K562 (cell line): Measurements from ENCODE around the gene TGFBR3L. TPM values are rescaled to one million over a fixed set of nuclear protein-coding genes. Genes with fewer than 3 reads are reported as not detected.
A peak's percentile ranks its signal among the peaks of the same experiment; 100 is the strongest.

ENCODE experiments used
- ARID2 ChIP-seq: fragments of 450-650 bp; IDR thresholded peaks from 2 replicates; pipeline ENCODE4 v1.6.1; 2017; ENCODE audit warnings: antibody characterized with exemption, mild to moderate bottlenecking
- JUND ChIP-seq, 2 experiments: IDR thresholded peaks; 2 replicates in 1 of 2; 3 replicates in 1 of 2; pipeline ENCODE4 v1.6.1; 2011; ENCODE audit warnings: borderline replicate concordance in 2 of 2, low read depth in 2 of 2, low read length in 2 of 2, improper control_type of control experiment in 1 of 2, missing biosample characterization in 1 of 2, missing genetic modification characterization in 1 of 2, missing genetic modification reagents in 1 of 2
- LEF1 ChIP-seq: fragments of 450-650 bp; IDR thresholded peaks from 2 replicates; pipeline ENCODE4 v1.6.1; 2016; ENCODE audit warnings: mild to moderate bottlenecking
- NCOA1 ChIP-seq: fragments of 450-650 bp; IDR thresholded peaks from 2 replicates; pipeline ENCODE4 v1.6.1; 2016; ENCODE audit warnings: low read depth
- NFYB ChIP-seq: IDR thresholded peaks from 2 replicates; pipeline ENCODE4 v1.6.1; 2011; ENCODE audit warnings: mild to moderate bottlenecking, moderate library complexity; ENCODE audit not compliant: insufficient read length; ENCODE audit errors: extremely low read depth
- PHF8 ChIP-seq: fragments of 200-600 bp; sonication (generic); IDR thresholded peaks from 2 replicates; pipeline ENCODE4 v1.6.1; 2012; ENCODE audit warnings: mixed run types, mild to moderate bottlenecking, inconsistent platforms, low read length, moderate library complexity, borderline replicate concordance
- POU5F1 ChIP-seq: fragments of 150-350 bp; IDR thresholded peaks from 2 replicates; pipeline ENCODE4 v1.6.1; 2014; ENCODE audit warnings: borderline replicate concordance, low read length, low read depth, mild to moderate bottlenecking; ENCODE audit not compliant: partially characterized antibody
- RCOR1 ChIP-seq, 2 experiments: IDR thresholded peaks; 2 replicates each; pipeline ENCODE4 v1.6.1; 2012; ENCODE audit warnings: low read depth in 2 of 2, low read length in 2 of 2, borderline replicate concordance in 1 of 2, improper control_type of control experiment in 1 of 2
- RFX5 ChIP-seq: IDR thresholded peaks from 2 replicates; pipeline ENCODE4 v1.6.1; 2011; ENCODE audit warnings: low read depth, mild to moderate bottlenecking, improper control_type of control experiment, low read length
- ZBTB5 ChIP-seq: fragments of 450-650 bp; IDR thresholded peaks from 2 replicates; pipeline ENCODE4 v1.6.1; 2017; ENCODE audit warnings: antibody characterized with exemption
- ZFX ChIP-seq: sonication (generic); formaldehyde crosslinking; IDR thresholded peaks from 2 replicates; pipeline ENCODE4 v1.8.0; 2022; ENCODE audit warnings: mild to moderate bottlenecking, missing genetic modification reagents, moderate library complexity
- polyA plus RNA-seq, 8 experiments: library from polyadenylated mRNA; depleted of rRNA in 4 of 8; stranded (reverse) in 5 of 8; unstranded in 3 of 8; fragments of >200 nt; fragmentation: Nextera tagmentation in 2 of 8; fragmentation: Illumina TruSeq in 1 of 8; extraction: Ambion mirVana in 2 of 8; extraction: Trizol in 1 of 8; gene quantifications; 2 replicates each; pipeline versions ENCODE4 v1.2.1 to v1.2.3, GENCODE V29; 2011 to 2014; ENCODE audit warnings: inconsistent platforms in 1 of 8, missing spikeins in 1 of 8
- total RNA-seq, 7 experiments: library from RNA; depleted of rRNA in 6 of 7; stranded (reverse); fragments of >200 nt in 6 of 7; fragmentation: Illumina TruSeq in 2 of 7; extraction: Trizol in 2 of 7; gene quantifications; 2 replicates each; pipeline versions ENCODE4 v1.2.1 to v1.2.3, GENCODE V29; 2011 to 2021; ENCODE audit warnings: low replicate concordance in 1 of 7
- TF ChIP-seq, protein P1 (sequence below): conservative IDR thresholded peaks from 2 replicates; pipeline ENCODE4 v1.6.1; 2011; ENCODE audit warnings: low read depth, mild to moderate bottlenecking, low read length; ENCODE audit not compliant: control insufficient read depth
- TF ChIP-seq, protein P2 (sequence below): fragments of 450-650 bp; formaldehyde crosslinking; IDR thresholded peaks from 2 replicates; pipeline ENCODE4 v1.4.0; 2020; ENCODE audit warnings: mild to moderate bottlenecking, moderate library complexity
- TF ChIP-seq, protein P3 (sequence below): fragments of 450-650 bp; conservative IDR thresholded peaks from 2 replicates; pipeline ENCODE4 v1.6.1; 2016; ENCODE audit warnings: missing genetic modification characterization, low read depth, mild to moderate bottlenecking, control low read depth, missing compliant biosample characterization

Gene TGFBR3L
- total and polyA plus RNA-seq, 9 of the 15 experiments (the other 6 are each of a cell fraction or from before 2014, with no cell fraction given), result not detected

DNA sequence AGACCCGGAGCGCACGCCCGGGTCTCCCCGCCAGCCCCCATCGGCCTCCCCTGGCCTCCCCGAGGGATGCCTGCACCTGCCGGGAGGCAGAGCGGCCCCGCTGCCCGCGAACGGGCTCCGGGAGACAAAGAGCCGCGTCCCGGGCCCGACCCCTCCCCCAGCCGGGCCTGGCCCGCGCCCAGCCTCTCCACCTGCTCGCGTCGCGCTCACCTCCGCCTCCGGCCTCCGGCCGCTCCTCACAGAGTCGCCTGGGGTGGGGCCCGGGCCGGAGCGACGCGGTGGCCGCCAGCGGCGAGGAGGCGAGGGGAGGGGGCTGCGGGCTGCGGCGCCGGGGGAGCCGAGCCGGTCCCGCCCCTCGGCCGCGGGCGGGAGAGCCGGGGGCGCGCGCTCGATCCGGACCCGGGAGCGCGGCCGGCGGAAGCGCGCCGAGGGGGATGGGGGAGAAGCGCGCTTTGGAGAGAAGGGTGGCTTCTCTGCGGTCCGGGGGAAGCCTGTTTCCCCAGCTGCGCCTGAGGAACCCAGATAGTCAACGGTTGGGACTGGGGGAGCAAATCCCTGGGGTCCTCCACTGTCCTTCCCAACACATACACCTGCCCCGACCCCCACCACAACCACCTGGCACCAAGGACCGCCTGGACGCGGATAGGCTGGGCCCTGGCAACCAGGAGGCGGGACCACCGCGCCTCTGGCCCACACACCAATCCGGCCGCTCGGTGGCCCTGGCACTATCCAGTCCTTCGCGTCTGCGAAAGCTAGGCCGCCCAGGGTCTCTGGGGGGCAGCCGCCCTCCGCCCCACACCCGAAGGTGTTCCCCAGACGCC, 40.3 kb upstream of the TGFBR3L start, which contains the start of gene PRR36 (continued):
- TF ChIP-seq JUND (IDR thresholded peaks at IDR 0.05; ENCODE audit: borderline replicate concordance, low read depth, low read length), result no peak
- no peak for TF ChIP-seq JUND (tag; IDR thresholded peaks at IDR 0.05; ENCODE audit: borderline replicate concordance, low read depth, low read length)
- TF ChIP-seq, protein P1, sequence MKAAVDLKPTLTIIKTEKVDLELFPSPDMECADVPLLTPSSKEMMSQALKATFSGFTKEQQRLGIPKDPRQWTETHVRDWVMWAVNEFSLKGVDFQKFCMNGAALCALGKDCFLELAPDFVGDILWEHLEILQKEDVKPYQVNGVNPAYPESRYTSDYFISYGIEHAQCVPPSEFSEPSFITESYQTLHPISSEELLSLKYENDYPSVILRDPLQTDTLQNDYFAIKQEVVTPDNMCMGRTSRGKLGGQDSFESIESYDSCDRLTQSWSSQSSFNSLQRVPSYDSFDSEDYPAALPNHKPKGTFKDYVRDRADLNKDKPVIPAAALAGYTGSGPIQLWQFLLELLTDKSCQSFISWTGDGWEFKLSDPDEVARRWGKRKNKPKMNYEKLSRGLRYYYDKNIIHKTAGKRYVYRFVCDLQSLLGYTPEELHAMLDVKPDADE, result 0 out of 2 replicates have a peak, but pooled peaks have one; percentile 54
- peak; percentile 32; the same call in 1 of the 2 replicates for TF ChIP-seq ZFX
- TF ChIP-seq, protein P2, sequence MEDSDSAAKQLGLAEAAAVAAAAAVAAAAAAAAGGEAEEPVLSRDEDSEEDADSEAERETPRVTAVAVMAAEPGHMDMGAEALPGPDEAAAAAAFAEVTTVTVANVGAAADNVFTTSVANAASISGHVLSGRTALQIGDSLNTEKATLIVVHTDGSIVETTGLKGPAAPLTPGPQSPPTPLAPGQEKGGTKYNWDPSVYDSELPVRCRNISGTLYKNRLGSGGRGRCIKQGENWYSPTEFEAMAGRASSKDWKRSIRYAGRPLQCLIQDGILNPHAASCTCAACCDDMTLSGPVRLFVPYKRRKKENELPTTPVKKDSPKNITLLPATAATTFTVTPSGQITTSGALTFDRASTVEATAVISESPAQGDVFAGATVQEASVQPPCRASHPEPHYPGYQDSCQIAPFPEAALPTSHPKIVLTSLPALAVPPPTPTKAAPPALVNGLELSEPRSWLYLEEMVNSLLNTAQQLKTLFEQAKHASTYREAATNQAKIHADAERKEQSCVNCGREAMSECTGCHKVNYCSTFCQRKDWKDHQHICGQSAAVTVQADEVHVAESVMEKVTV (CRISPR knock-in tag), result no peak
- TF ChIP-seq NCOA1, result no peak
- TF ChIP-seq ZBTB5, result peak; percentile 97
- no peak for TF ChIP-seq LEF1
- no peak for TF ChIP-seq ARID2
- TF ChIP-seq RCOR1 (IDR thresholded peaks at IDR 0.05; ENCODE audit: borderline replicate concordance in 1 of 2, low read depth in 2 of 2, low read length in 2 of 2), result no peak
- TF ChIP-seq NFYB, result peak; percentile 33
- TF ChIP-seq, protein P3, sequence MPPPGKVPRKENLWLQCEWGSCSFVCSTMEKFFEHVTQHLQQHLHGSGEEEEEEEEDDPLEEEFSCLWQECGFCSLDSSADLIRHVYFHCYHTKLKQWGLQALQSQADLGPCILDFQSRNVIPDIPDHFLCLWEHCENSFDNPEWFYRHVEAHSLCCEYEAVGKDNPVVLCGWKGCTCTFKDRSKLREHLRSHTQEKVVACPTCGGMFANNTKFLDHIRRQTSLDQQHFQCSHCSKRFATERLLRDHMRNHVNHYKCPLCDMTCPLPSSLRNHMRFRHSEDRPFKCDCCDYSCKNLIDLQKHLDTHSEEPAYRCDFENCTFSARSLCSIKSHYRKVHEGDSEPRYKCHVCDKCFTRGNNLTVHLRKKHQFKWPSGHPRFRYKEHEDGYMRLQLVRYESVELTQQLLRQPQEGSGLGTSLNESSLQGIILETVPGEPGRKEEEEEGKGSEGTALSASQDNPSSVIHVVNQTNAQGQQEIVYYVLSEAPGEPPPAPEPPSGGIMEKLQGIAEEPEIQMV (tag), result peak; percentile 96
- peak; percentile 14; the same call in 1 of the 2 replicates for TF ChIP-seq PHF8
- no peak for TF ChIP-seq RFX5
- TF ChIP-seq POU5F1, result no peak
